Peyer's patch (tissue), 4 donors: Measurements from ENCODE around the gene EPC1.

Source experiments
- CTCF ChIP-seq, 6 experiments: fragments of 450-650 bp in 4 of 6; fragments of 200-600 bp in 2 of 6; sonication (generic) in 1 of 6; IDR thresholded peaks; one replicate each; pipeline ENCODE4 v1.5.1; 2017 to 2019; ENCODE audit warnings: antibody characterized with exemption in 6 of 6, mild to moderate bottlenecking in 3 of 6, moderate library complexity in 1 of 6
- POLR2A ChIP-seq, 2 donors: fragments of 450-650 bp; IDR thresholded peaks; one replicate each; pipeline ENCODE4 v1.5.1; 2017; ENCODE audit warnings: antibody characterized with exemption in 2 of 2, mild to moderate bottlenecking in 2 of 2, moderate library complexity in 2 of 2

GRCh38 chr10:32263300-32263699 is 83.7 kb downstream of the EPC1 start:
- TF ChIP-seq POLR2A (IDR thresholded peaks at IDR 0.05) (no peak), CTCF (IDR thresholded peaks at IDR 0.05) (no peak)
